GM23338 (cell line): ENCODE results near the gene FYN. TPM values are rescaled to one million over a fixed set of nuclear protein-coding genes. Genes with fewer than 3 reads are reported as not detected.

Experiments used
- ATAC-seq: fragments of 200-7000 bp; cut with Tn5 transposase; 3 replicates; pipeline ENCODE4 v1.9.1; 2020
- DNase-seq: peaks from one replicate; pipeline ENCODE4 v3.0.0-alpha.2; 2015; ENCODE audit warnings: low spot score
- H2AFZ ChIP-seq: fragments of 200-600 bp; sonication (generic); 2 replicates; pipeline ENCODE4 v1.8.0; 2016; ENCODE audit warnings: antibody characterized with exemption, mild to moderate bottlenecking, moderate library complexity
- H3F3A ChIP-seq: fragments of 200-600 bp; sonication (generic); replicated peaks from 2 replicates; pipeline ENCODE4 v1.8.0; 2017; ENCODE audit warnings: antibody characterized with exemption, mixed run types, low read depth
- H3K27ac ChIP-seq: fragments of 200-600 bp; sonication (generic); 2 replicates; pipeline ENCODE4 v1.6.1; 2016; ENCODE audit warnings: low read depth
- H3K27me3 ChIP-seq: fragments of 200-600 bp; sonication (generic); 2 replicates; pipeline ENCODE4 v1.8.0; 2016; ENCODE audit warnings: mild to moderate bottlenecking, mixed run types, moderate library complexity; ENCODE audit not compliant: insufficient read depth
- H3K36me3 ChIP-seq: fragments of 200-600 bp; sonication (generic); 2 replicates; pipeline ENCODE4 v1.8.0; 2016; ENCODE audit warnings: mild to moderate bottlenecking; ENCODE audit not compliant: insufficient read depth
- H3K4me1 ChIP-seq: fragments of 200-600 bp; sonication (generic); 2 replicates; pipeline ENCODE4 v1.8.0; 2016; ENCODE audit warnings: mild to moderate bottlenecking, moderate library complexity; ENCODE audit not compliant: insufficient read depth
- H3K4me2 ChIP-seq: fragments of 200-600 bp; sonication (generic); 2 replicates; pipeline ENCODE4 v1.7.1; 2017; ENCODE audit warnings: mixed run types
- H3K4me3 ChIP-seq: fragments of 200-600 bp; sonication (generic); 2 replicates; pipeline ENCODE4 v1.6.1; 2016; ENCODE audit warnings: mixed run types
- H3K79me2 ChIP-seq: fragments of 200-600 bp; sonication (generic); replicated peaks from 2 replicates; pipeline ENCODE4 v1.8.0; 2017; ENCODE audit warnings: mild to moderate bottlenecking; ENCODE audit not compliant: insufficient read depth
- H3K9me2 ChIP-seq: fragments of 200-600 bp; sonication (generic); 2 replicates; pipeline ENCODE4 v1.8.0; 2017; ENCODE audit not compliant: insufficient read depth
- H4K20me1 ChIP-seq: fragments of 200-600 bp; sonication (generic); replicated peaks from 2 replicates; pipeline ENCODE4 v1.8.0; 2017; ENCODE audit warnings: mild to moderate bottlenecking; ENCODE audit not compliant: insufficient read depth
- H3K27ac Mint-ChIP-seq: 2 replicates; pipeline ENCODE4 v1.8.0; 2020; ENCODE audit warnings: inconsistent platforms, mild to moderate bottlenecking, moderate library complexity, mixed read lengths
- H3K27me3 Mint-ChIP-seq: 3 replicates; pipeline ENCODE4 v1.8.0; 2022; ENCODE audit warnings: low read depth, mild to moderate bottlenecking, moderate library complexity, mixed read lengths, inconsistent platforms; ENCODE audit not compliant: insufficient read depth, poor library complexity
- H3K36me3 Mint-ChIP-seq: 3 replicates; pipeline ENCODE4 v1.8.0; 2021; ENCODE audit warnings: low read depth, mild to moderate bottlenecking, inconsistent platforms, moderate library complexity, mixed read lengths
- H3K4me1 Mint-ChIP-seq: 3 replicates; pipeline ENCODE4 v1.8.0; 2020; ENCODE audit warnings: mild to moderate bottlenecking, inconsistent platforms, mixed read lengths
- H3K4me3 Mint-ChIP-seq: 3 replicates; pipeline ENCODE4 v1.8.0; 2021; ENCODE audit warnings: moderate library complexity, mild to moderate bottlenecking, inconsistent platforms, mixed read lengths
- H3K9me3 Mint-ChIP-seq: 3 replicates; pipeline ENCODE4 v1.8.0; 2020; ENCODE audit warnings: moderate library complexity, mild to moderate bottlenecking, inconsistent platforms, mixed read lengths
- CTCF ChIP-seq, 2 experiments: fragments of 200-600 bp in 1 of 2; sonication (generic) in 1 of 2; conservative IDR thresholded peaks; 2 replicates each; pipeline versions ENCODE4 v1.5.1 to v1.6.1; 2016 to 2017; ENCODE audit warnings: antibody characterized with exemption in 2 of 2, low read depth in 2 of 2, mild to moderate bottlenecking in 2 of 2, moderate library complexity in 1 of 2
- ETS1 ChIP-seq: IDR thresholded peaks from 2 replicates; pipeline ENCODE4 v1.6.1; 2016; ENCODE audit warnings: antibody characterized with exemption
- EZH2 ChIP-seq: fragments of 200-600 bp; sonication (generic); IDR thresholded peaks from one replicate; pipeline ENCODE4 v1.8.0; 2017; ENCODE audit warnings: antibody characterized with exemption, mild to moderate bottlenecking, low read depth; ENCODE audit not compliant: unreplicated experiment
- EZH2phosphoT487 ChIP-seq: fragments of 200-600 bp; sonication (generic); IDR thresholded peaks from one replicate; pipeline ENCODE4 v1.8.1; 2018; ENCODE audit warnings: antibody characterized with exemption; ENCODE audit not compliant: unreplicated experiment
- JUNB ChIP-seq: IDR thresholded peaks from one replicate; pipeline ENCODE4 v1.6.1; 2016; ENCODE audit warnings: antibody characterized with exemption; ENCODE audit not compliant: unreplicated experiment
- NANOG ChIP-seq: IDR thresholded peaks from 2 replicates; pipeline ENCODE4 v1.6.1; 2016; ENCODE audit warnings: antibody characterized with exemption, borderline replicate concordance
- POLR2AphosphoS5 ChIP-seq: IDR thresholded peaks from 2 replicates; pipeline ENCODE4 v1.6.1; 2016; ENCODE audit warnings: antibody characterized with exemption, low read depth
- STAT1 ChIP-seq: IDR thresholded peaks from one replicate; pipeline ENCODE4 v1.6.1; 2016; ENCODE audit warnings: antibody characterized with exemption; ENCODE audit not compliant: unreplicated experiment
- polyA plus RNA-seq: library from polyadenylated mRNA; unstranded; fragments of >200 nt; fragmentation: Nextera tagmentation; extraction: Ambion mirVana; gene quantifications from 2 replicates; pipeline ENCODE4 v1.2.1, GENCODE V29; 2016
- total RNA-seq: library from RNA; depleted of rRNA; stranded (reverse); fragments of >200 nt; shearing (Covaris generic); gene quantifications from 2 replicates; pipeline ENCODE4 v1.2.3, GENCODE V29; 2014

Gene FYN
- total and polyA plus RNA-seq, 2 experiments from 2014 or later: 46.8 to 143 TPM

GRCh38 chr6:111722179-111722731, 151.0 kb downstream of the FYN start:
- H3K27ac ChIP-seq: no peak overlapping the region
- H3K4me3 Mint-ChIP-seq: no peak overlapping the region
- peaks cover 15% of the 10 kb centered on the region for H3K4me1 Mint-ChIP-seq

GRCh38 chr6:111721753-111722154, 151.5 kb downstream of the FYN start:
- H3K27ac Mint-ChIP-seq: no peak overlapping the region
- H3K36me3 Mint-ChIP-seq: peaks cover 25% of the 10 kb centered on the region

More at GRCh38 chr6:111722179-111722731, 151.0 kb downstream of the FYN start:
- no peaks in the 10 kb centered on the region for H4K20me1 ChIP-seq
- H3K27ac Mint-ChIP-seq: no peak overlapping the region
- H3K4me3 ChIP-seq: no peak overlapping the region
- DNase-seq (no peak), ATAC-seq (no peak)
- H3K4me2 ChIP-seq: no peak overlapping the region
- peaks cover 11% of the 10 kb centered on the region; the same call in 1 of the 2 replicates for H3K79me2 ChIP-seq
- TF ChIP-seq EZH2 (no peak), JUNB (no peak), CTCF (conservative IDR thresholded peaks at IDR 0.05; ENCODE audit: low read depth in 2 of 2) (no peak), POLR2AphosphoS5 (no peak), NANOG (no peak), ETS1 (no peak), EZH2phosphoT487 (no peak)
- peaks cover 25% of the 10 kb centered on the region for H3K36me3 Mint-ChIP-seq
- no peaks in the 10 kb centered on the region for H3K9me3 Mint-ChIP-seq
- H2AFZ ChIP-seq: no peak overlapping the region
- no peaks in the 10 kb centered on the region for H3K27me3 Mint-ChIP-seq
- H3K27me3 ChIP-seq: no peaks in the 10 kb centered on the region
- no peaks in the 10 kb centered on the region for H3K36me3 ChIP-seq
- H3K4me1 ChIP-seq: peaks cover 11% of the 10 kb centered on the region; the same call in 1 of the 2 replicates
- H3K9me2 ChIP-seq: no peaks in the 10 kb centered on the region
- H3F3A ChIP-seq: no peaks in the 10 kb centered on the region

More at GRCh38 chr6:111721753-111722154, 151.5 kb downstream of the FYN start:
- ATAC-seq (peak; percentile 68), DNase-seq (peak; percentile 75)
- Histone ChIP-seq H3K27me3 (no peaks in the 10 kb centered on the region), H2AFZ (no peak overlapping the region), H3K4me3 (no peak overlapping the region), H4K20me1 (no peaks in the 10 kb centered on the region; the same call in 1 of the 2 replicates), H3K9me2 (no peaks in the 10 kb centered on the region), H3K79me2 (peaks cover 11% of the 10 kb centered on the region; the same call in 1 of the 2 replicates), H3F3A (no peaks in the 10 kb centered on the region), H3K27ac (no peak overlapping the region), H3K4me1 (peaks cover 14% of the 10 kb centered on the region; the same call in 1 of the 2 replicates), H3K4me2 (no peak overlapping the region), H3K36me3 (no peaks in the 10 kb centered on the region)
- H3K27me3 Mint-ChIP-seq: no peaks in the 10 kb centered on the region
- peaks cover 15% of the 10 kb centered on the region for H3K4me1 Mint-ChIP-seq
- H3K4me3 Mint-ChIP-seq: no peak overlapping the region
- no peak for TF ChIP-seq STAT1
- TF ChIP-seq CTCF (conservative IDR thresholded peaks at IDR 0.05; ENCODE audit: low read depth in 2 of 2): peak; percentile 85 to 88
- H3K9me3 Mint-ChIP-seq: no peaks in the 10 kb centered on the region
